Measurements from ENCODE around the gene PIK3R5.

GRCh38 chr17:8893621-8894201 lies 71.8 kb downstream of the PIK3R5 start:
- TF ChIP-seq CTCF (IDR thresholded peaks at IDR 0.05; ENCODE audit: insufficient read depth, low read depth, low read length) (no peak), EZH2 (IDR thresholded peaks at IDR 0.05; ENCODE audit: insufficient read depth, low read length) (no peak)

All from astrocyte (in vitro differentiated cells and primary cell).